K562 (cell line): ENCODE measurements around the gene IRF4. TPM values are rescaled to one million over a fixed set of nuclear protein-coding genes. Genes with fewer than 3 reads are reported as not detected.
"Not testable (repeated sequence)": the region's sequence is repeated elsewhere in the genome, so short reads cannot be mapped to it uniquely, and the experiment has no call there.

ENCODE experiments used
- ATAC-seq: fragments of 200-7000 bp; cut with Tn5 transposase; 3 replicates; pipeline ENCODE4 v1.9.1; 2020; ENCODE audit warnings: moderate library complexity
- BruUV-seq: library from RNA; stranded (reverse); fragments of 400-500 nt; replicated peaks from 2 replicates; lab custom pipeline; 2021; lab: Mats Ljungman, UMichigan
- CTCF ChIA-PET: fragments of 300-600 bp; formaldehyde crosslinking; extraction: SDS; loops from one replicate; lab custom pipeline; 2021; ENCODE audit warnings: low intra/inter-chr PET ratio; lab: Yijun Ruan, JAX
- POLR2A ChIA-PET: fragments of 300-600, 350-650 bp; sonication (Branson Sonifier 250); formaldehyde crosslinking; extraction: SDS; loops from one replicate; lab custom pipeline; 2021; ENCODE audit warnings: antibody characterized with exemption, inconsistent platforms; lab: Yijun Ruan, JAX
- DNase-seq, 4 experiments: peaks; one replicate each; pipeline versions ENCODE4 v3.0.0 to v3.0.0-alpha.2; 2011 to 2018; ENCODE audit warnings: low spot score in 3 of 4, mixed read lengths in 3 of 4; ENCODE audit errors: extremely low read depth in 1 of 4
- FAIRE-seq: peaks from 2 replicates; lab custom pipeline; 2011; peaks lifted over from hg19 to GRCh38; lab: Jason Lieb, UNC
- H2AFZ ChIP-seq: 2 replicates; pipeline ENCODE4 v1.6.0; 2011; ENCODE audit warnings: low read depth, low read length, control low read depth, inconsistent platforms
- H3K27ac ChIP-seq: fragments of 200-600 bp; 3 replicates; pipeline ENCODE4 v1.8.0; 2011; ENCODE audit warnings: low read depth, mild to moderate bottlenecking, control low read depth, inconsistent platforms, low read length, moderate library complexity, mixed read lengths; ENCODE audit errors: extremely low read depth
- H3K27me3 ChIP-seq, 2 experiments: fragments of 300-600 bp in 1 of 2; 2 replicates in 1 of 2; 3 replicates in 1 of 2; pipeline versions ENCODE4 v1.6.0 to v1.8.0; 2011; ENCODE audit warnings: inconsistent platforms in 2 of 2, low read length in 2 of 2, mild to moderate bottlenecking in 1 of 2, mixed read lengths in 1 of 2, moderate library complexity in 1 of 2; ENCODE audit not compliant: control insufficient read depth in 2 of 2, insufficient read depth in 2 of 2
- H3K36me3 ChIP-seq: fragments of 300-600 bp; 3 replicates; pipeline ENCODE4 v1.8.0; 2011; ENCODE audit warnings: mild to moderate bottlenecking, low read length, inconsistent platforms; ENCODE audit not compliant: control insufficient read depth, insufficient read depth
- H3K4me1 ChIP-seq, 2 experiments: fragments of 200-600 bp in 1 of 2; replicated peaks in 1 of 2; 2 replicates in 1 of 2; 3 replicates in 1 of 2; pipeline versions ENCODE4 v1.5.1 to v1.8.0; 2011; ENCODE audit warnings: inconsistent platforms in 2 of 2, low read length in 2 of 2, mild to moderate bottlenecking in 1 of 2, mixed read lengths in 1 of 2, moderate library complexity in 1 of 2; ENCODE audit not compliant: control insufficient read depth in 2 of 2, insufficient read depth in 2 of 2
- H3K4me2 ChIP-seq: 2 replicates; pipeline ENCODE4 v1.6.1; 2011; ENCODE audit warnings: low read length, control low read depth, inconsistent platforms, mixed read lengths; ENCODE audit not compliant: insufficient read depth
- H3K4me3 ChIP-seq: fragments of 200-600 bp; sonication (generic), shearing (Covaris generic); 2 replicates; pipeline ENCODE4 v1.5.1; 2016; ENCODE audit warnings: control low read depth, inconsistent platforms
- H3K79me2 ChIP-seq: fragments of 200-600 bp; 3 replicates; pipeline ENCODE4 v1.8.0; 2011; ENCODE audit warnings: low read length, inconsistent platforms; ENCODE audit not compliant: control insufficient read depth, insufficient read depth
- H3K9ac ChIP-seq, 2 experiments: 2 replicates each; pipeline versions ENCODE4 v1.6.0 to v1.6.1; 2011; ENCODE audit warnings: low read depth in 2 of 2, low read length in 2 of 2, control low read depth in 1 of 2, inconsistent platforms in 1 of 2, mild to moderate bottlenecking in 1 of 2, mixed read lengths in 1 of 2; ENCODE audit not compliant: insufficient read depth in 1 of 2
- H3K9me1 ChIP-seq: one replicate; pipeline ENCODE4 v1.6.0; 2011; ENCODE audit warnings: inconsistent platforms, mild to moderate bottlenecking, low read length, moderate library complexity; ENCODE audit not compliant: control insufficient read depth, insufficient read depth
- H3K9me3 ChIP-seq: replicated peaks from 2 replicates; pipeline ENCODE4 v1.5.1; 2011; ENCODE audit warnings: low read depth, low read length, inconsistent platforms; ENCODE audit not compliant: control insufficient read depth, insufficient read depth
- H4K20me1 ChIP-seq: replicated peaks from 2 replicates; pipeline ENCODE4 v1.6.1; 2011; ENCODE audit warnings: low read length, inconsistent platforms, mixed read lengths; ENCODE audit not compliant: control insufficient read depth, insufficient read depth
- NFYB ChIP-seq: IDR thresholded peaks from 2 replicates; pipeline ENCODE4 v1.6.1; 2011; ENCODE audit warnings: mild to moderate bottlenecking, moderate library complexity; ENCODE audit not compliant: insufficient read length; ENCODE audit errors: extremely low read depth
- PKNOX1 ChIP-seq: fragments of 450-650 bp; IDR thresholded peaks from 2 replicates; pipeline ENCODE4 v1.6.1; 2016
- SOX6 ChIP-seq: fragments of 450-650 bp; IDR thresholded peaks from 2 replicates; pipeline ENCODE4 v1.6.1; 2014; ENCODE audit warnings: mild to moderate bottlenecking
- TBP ChIP-seq: optimal IDR thresholded peaks from 2 replicates; pipeline ENCODE3; 2011; ENCODE audit warnings: low read depth, low read length, improper control_type of control experiment
- WGBS: fragments of 100-300 bp; shearing (Covaris generic); methylation state at CpG from one replicate; pipeline ENCODE4 v1.1.6; 2016; ENCODE audit warnings: low coverage, mixed read lengths; ENCODE audit not compliant: insufficient coverage; ENCODE audit errors: missing lambda C conversion rate; 5-methylcytosine and 5-hydroxymethylcytosine counted together
- in situ Hi-C: fragments of 300-500 bp; cut with MboI; formaldehyde crosslinking; loops from 4 replicates; pipeline ENCODE4 v1.15.0; 2018; ENCODE audit warnings: inconsistent platforms, mixed read lengths
- intact Hi-C: fragments of 100-400 bp; cut with micrococcal nuclease; formaldehyde crosslinking; loops from 2 replicates; pipeline ENCODE4 v1.14.2; 2022
- polyA plus RNA-seq, 8 experiments: library from polyadenylated mRNA; depleted of rRNA in 4 of 8; stranded (reverse) in 5 of 8; unstranded in 3 of 8; fragments of >200 nt; fragmentation: Nextera tagmentation in 2 of 8; fragmentation: Illumina TruSeq in 1 of 8; extraction: Ambion mirVana in 2 of 8; extraction: Trizol in 1 of 8; gene quantifications; 2 replicates each; pipeline versions ENCODE4 v1.2.1 to v1.2.3, GENCODE V29; 2011 to 2014; ENCODE audit warnings: inconsistent platforms in 1 of 8, missing spikeins in 1 of 8
- total RNA-seq, 7 experiments: library from RNA; depleted of rRNA in 6 of 7; stranded (reverse); fragments of >200 nt in 6 of 7; fragmentation: Illumina TruSeq in 2 of 7; extraction: Trizol in 2 of 7; gene quantifications; 2 replicates each; pipeline versions ENCODE4 v1.2.1 to v1.2.3, GENCODE V29; 2011 to 2021; ENCODE audit warnings: low replicate concordance in 1 of 7

Gene IRF4
- total and polyA plus RNA-seq, 9 of the 15 experiments (the other 6 are each of a cell fraction or from before 2014, with no cell fraction given): 0.05 to 0.33 (median 0.09) TPM; not detected in 6

- H2AFZ ChIP-seq: peak overlapping the region; percentile 72
- POLR2A ChIA-PET: interaction anchor here (0.8 kb wide), 1 partner anchor 357 kb away, joined by 3 read pairs; no protein-coding TSS in a partner anchor
- H3K27me3 ChIP-seq: peaks cover 5 to 27% of the 10 kb centered on the region in 2 experiments; a peak in 3 of 5 replicates
- CTCF ChIA-PET, H3K4me2 ChIP-seq, H3K9me1 ChIP-seq, H3K79me2 ChIP-seq, BruUV-seq, H3K9me3 ChIP-seq, H4K20me1 ChIP-seq, H3K9ac ChIP-seq, intact Hi-C loops, H3K27ac ChIP-seq, in situ Hi-C loops, DNase-seq, H3K36me3 ChIP-seq, H3K4me1 ChIP-seq, H3K4me3 ChIP-seq: not testable (repeated sequence)
- TF ChIP-seq NFYB (peak; percentile 78), PKNOX1 (0 out of 2 replicates have a peak, but pooled peaks have one; percentile 24), TBP (peak; percentile 15), SOX6 (0 out of 2 replicates have a peak, but pooled peaks have one; percentile 54)
- FAIRE-seq: peak; percentile 42
- peak; percentile 57; the same call in 2 of the 3 replicates for ATAC-seq
- WGBS: 18% methylated on average over 5 of the region's 7 CpGs
Observed at GRCh38 chr6:425418-425788, 33.9 kb downstream of the IRF4 start.

GRCh38 chr6:426198-426738 lies 34.7 kb downstream of the IRF4 start:
- CTCF ChIA-PET, BruUV-seq, POLR2A ChIA-PET, H3K9me3 ChIP-seq, H3K27ac ChIP-seq, in situ Hi-C loops, H3K4me2 ChIP-seq, H3K9me1 ChIP-seq, FAIRE-seq, H3K79me2 ChIP-seq, H3K4me1 ChIP-seq, H3K9ac ChIP-seq, ATAC-seq, H3K4me3 ChIP-seq, H3K36me3 ChIP-seq, intact Hi-C loops, DNase-seq, H2AFZ ChIP-seq, H4K20me1 ChIP-seq: not testable (repeated sequence)
- H3K27me3 ChIP-seq: peaks cover 9 to 26% of the 10 kb centered on the region in 2 experiments
- WGBS: 36% methylated on average over 32 of the region's 45 CpGs
